Activated T-cell treated with anti-CD3 and anti-CD28 coated beads for 1 hour (primary cell): ENCODE results near the gene GABPB2.
"Not testable (repeated sequence)": the region's sequence is repeated elsewhere in the genome, so short reads cannot be mapped to it uniquely, and the experiment has no call there.

Experiments
- DNase-seq: peaks from one replicate; pipeline ENCODE4 v3.0.0-alpha.2; 2020; ENCODE audit warnings: low read depth

Gene GABPB2

GRCh38 chr1:151060007-151060656, 10.4 kb upstream of the GABPB2 start, which contains the start of gene MLLT11:
Gene MLLT11 (plus strand): TSS chr1:151060397. CDS start chr1:151067225, 6,828 bp downstream.
- no peak for DNase-seq

GRCh38 chr1:151060657-151061421, 9.7 kb upstream of the GABPB2 start:
- no peak for DNase-seq

DNA sequence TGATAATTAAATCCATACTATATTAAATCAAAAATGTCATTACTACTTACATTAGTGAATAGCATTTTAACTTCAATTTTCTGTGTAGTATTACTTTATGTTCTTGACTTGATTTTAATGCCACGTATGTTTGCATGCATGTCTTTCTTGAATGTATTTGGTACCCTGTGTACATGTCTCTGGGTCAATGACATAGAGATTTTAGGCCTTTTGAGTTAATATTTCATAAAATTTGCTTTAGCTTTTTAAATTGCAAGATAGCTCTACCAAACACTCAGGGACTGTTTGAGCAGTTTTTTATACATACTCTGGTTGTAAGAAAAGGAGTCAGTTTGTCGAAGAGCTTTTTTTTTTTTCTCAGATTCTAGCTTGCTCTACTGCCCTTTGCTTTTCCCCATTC, 8.9 kb upstream of the GABPB2 start:
- DNase-seq = no peak

GRCh38 chr1:151062741-151063371, 7.7 kb upstream of the GABPB2 start:
- DNase-seq = no peak

- no peak for DNase-seq
These were observed 5.4 kb upstream of the GABPB2 start for GRCh38 chr1:151065089-151065645.

GRCh38 chr1:151067185-151067584, 3.4 kb upstream of the GABPB2 start:
- no peak for DNase-seq

DNA sequence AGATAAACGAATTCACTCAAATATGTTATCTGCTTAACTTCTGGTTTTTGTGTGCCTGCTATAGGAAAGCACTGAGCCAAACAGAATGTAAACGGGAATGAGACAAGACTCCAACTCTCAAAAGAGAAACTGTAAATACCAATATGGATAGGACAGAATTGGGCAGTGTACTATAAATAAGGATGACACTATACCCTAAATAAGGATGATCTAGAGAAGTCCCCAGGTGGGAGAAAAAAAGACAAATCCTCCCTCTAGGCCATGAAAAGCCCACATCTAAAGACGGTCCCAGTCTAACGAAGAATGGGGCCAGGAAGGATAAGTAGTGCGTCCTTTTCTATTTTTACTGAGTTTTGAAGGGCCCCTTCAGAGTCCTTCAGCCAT, 1.5 kb upstream of the GABPB2 start:
- DNase-seq = no peak

DNA sequence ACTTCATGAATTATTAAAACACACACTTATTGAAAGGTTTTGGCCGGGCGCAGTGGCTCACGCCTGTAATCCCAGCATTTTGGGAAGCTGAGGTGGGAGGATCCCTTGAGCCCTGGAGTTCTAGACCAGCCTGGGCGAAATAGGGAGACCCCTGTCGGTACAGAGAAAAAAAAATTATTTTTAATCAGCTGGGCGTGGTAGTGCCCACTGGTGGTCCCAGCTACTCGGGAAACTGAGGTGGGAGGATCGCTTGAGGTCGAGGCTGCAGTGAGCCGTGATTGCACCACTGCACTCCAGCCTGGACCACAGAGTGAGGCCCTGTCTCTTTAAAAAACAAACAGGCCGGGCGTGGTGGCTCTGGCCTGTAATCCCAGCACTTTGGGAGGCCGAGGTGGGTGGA, 1.7 kb downstream of the GABPB2 start:
- DNase-seq = no peak

- DNase-seq = no peak
These were observed 15.5 kb downstream of the GABPB2 start for GRCh38 chr1:151085953-151086559.

- DNase-seq = not testable (repeated sequence)
These were observed 26.9 kb downstream of the GABPB2 start for GRCh38 chr1:151097426-151097825.

GRCh38 chr1:151098126-151098525, 27.6 kb downstream of the GABPB2 start:
- DNase-seq = no peak

GRCh38 chr1:151104630-151105029, 34.1 kb downstream of the GABPB2 start:
- no peak for DNase-seq

DNA sequence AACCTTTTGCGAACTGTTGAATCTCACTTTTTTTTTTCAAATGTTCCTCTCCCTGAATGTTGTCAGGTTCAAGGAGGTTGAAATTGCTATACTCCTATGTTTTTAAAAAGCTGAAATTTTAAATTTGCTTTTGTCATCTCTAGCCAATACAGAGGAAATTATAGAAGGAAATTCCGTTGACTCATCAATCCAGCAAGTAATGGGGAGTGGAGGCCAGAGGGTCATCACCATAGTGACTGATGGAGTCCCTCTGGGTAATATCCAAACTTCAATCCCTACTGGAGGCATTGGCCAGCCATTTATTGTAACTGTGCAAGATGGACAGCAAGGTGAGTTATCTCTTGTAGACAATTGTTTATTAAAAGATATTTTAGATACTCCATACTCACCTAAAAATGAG, 36.3 kb downstream of the GABPB2 start:
- DNase-seq = no peak

- DNase-seq = no peak
These were observed 37.8 kb downstream of the GABPB2 start for GRCh38 chr1:151108331-151108730.

- no peak for DNase-seq
These were observed 43.3 kb downstream of the GABPB2 start for GRCh38 chr1:151113877-151114276.

- no peak for DNase-seq
These were observed 54.3 kb downstream of the GABPB2 start for GRCh38 chr1:151124763-151125403.

DNA sequence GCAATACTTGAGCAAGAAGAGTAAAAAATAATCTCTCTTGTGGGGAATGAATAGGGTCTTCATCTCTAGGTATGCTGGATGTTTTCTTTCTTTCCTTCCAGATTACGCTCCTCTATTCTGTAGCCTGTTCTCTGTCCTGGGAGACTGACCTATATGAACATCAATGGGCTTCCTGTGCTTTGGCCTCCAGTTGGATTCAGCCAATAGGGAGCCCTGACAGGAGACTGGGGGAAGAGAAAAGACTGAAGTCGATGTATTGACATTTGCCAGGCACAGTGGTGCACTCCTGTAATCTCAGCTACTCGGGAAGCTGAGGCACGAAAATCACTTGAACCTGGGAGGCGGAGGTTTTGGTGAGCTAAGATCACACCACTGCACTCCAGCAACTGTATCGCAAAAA, 58.2 kb downstream of the GABPB2 start:
- DNase-seq = no peak

DNA sequence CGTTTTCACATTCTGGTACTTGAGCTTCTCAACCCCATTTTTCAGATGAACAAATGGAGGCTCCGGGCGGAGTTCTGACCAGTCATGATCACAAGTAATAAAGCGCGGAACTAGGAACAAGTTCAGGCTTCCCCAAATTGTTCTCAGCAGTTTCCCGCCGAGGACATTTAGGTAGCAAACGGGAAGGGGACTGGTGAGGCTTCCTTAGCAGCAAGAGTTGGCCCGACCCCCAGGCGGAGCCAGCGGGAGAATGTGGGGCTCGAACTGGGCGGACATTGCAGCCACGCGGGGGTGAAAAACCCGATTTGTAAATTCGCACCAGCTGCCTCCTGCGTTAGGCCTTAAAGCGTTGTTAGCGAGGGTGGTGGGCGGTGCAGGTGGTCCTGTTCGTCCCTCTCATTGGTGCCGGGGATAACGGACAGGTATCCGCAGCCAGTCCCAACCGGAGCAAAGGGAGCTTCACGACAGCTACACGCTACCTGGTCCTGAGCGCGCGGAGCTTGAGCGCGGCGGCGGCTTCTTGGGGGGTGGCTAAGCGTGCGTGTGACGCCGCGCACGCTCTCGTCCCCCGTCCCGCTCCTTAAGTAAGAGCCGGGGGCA, 60.5 kb downstream of the GABPB2 start:
- peak; percentile 62 for DNase-seq

DNA sequence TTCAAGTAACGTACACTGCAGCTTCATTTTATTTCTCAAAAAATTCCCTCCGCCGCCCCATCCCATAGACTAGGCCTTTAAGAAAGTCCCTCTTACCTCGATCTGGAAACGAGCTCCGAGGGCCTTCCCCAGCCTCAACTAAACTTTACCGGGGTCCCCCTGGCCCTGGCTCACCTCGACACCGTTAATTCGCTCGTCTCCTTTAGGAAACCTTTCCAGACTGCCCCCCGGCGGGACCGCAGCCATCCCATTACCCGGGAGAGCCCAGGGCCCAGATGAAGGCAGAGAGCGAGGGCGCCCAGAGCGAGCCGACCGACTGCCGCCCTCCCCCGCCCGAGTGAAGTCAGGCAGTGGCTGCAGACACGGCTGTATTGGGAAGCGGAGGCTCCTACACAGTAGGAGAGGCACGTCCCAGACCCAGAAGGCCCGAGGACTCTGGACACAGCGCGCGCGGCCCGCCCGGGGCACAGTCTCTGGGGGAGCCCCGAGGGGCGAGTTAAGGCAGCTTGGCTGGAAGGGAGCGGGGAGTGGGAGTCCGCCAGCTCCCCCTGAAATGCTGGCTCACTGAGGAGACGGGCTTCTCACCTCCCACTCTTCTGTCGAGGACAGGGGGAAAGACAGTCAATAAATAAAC, 61.3 kb downstream of the GABPB2 start:
- DNase-seq = no peak

GRCh38 chr1:151132335-151133017, 61.9 kb downstream of the GABPB2 start:
- DNase-seq = no peak
